ENCODE data around the gene TLL2.

GRCh38 chr10:96465599-96465998 lies 48.1 kb downstream of the TLL2 start:
- TF ChIP-seq ARNT (IDR thresholded peaks at IDR 0.05) (no peak), BHLHE40 (IDR thresholded peaks at IDR 0.05; ENCODE audit: borderline replicate concordance) (no peak), SP1 (IDR thresholded peaks at IDR 0.05) (no peak), TARDBP (IDR thresholded peaks at IDR 0.05) (no peak), FOXM1 (IDR thresholded peaks at IDR 0.05; ENCODE audit: borderline replicate concordance) (no peak), NFRKB (IDR thresholded peaks at IDR 0.05) (no peak), ELF4 (IDR thresholded peaks at IDR 0.05) (no peak), SUZ12 (IDR thresholded peaks at IDR 0.05) (no peak), CTBP1 (IDR thresholded peaks at IDR 0.05; ENCODE audit: borderline replicate concordance) (no peak), FOXK2 (IDR thresholded peaks at IDR 0.05) (no peak)

All from HEK293T (cell line).